Prostate gland (tissue), 2 donors: Measurements from ENCODE around the gene TNFRSF1B. TPM values are rescaled to one million over a fixed set of nuclear protein-coding genes. Genes with fewer than 3 reads are reported as not detected.

ENCODE experiments used
- DNase-seq: peaks from one replicate; pipeline ENCODE4 v3.0.0-alpha.2; 2019; ENCODE audit warnings: low spot score
- H3K27ac ChIP-seq, 2 donors: fragments of 200-600 bp; sonication (generic); 2 replicates each; pipeline ENCODE4 v1.5.1; 2017 to 2019
- H3K27me3 ChIP-seq: fragments of 200-600 bp; sonication (generic); replicated peaks from 2 replicates; pipeline ENCODE4 v1.5.1; 2019; ENCODE audit not compliant: insufficient read depth
- H3K36me3 ChIP-seq, 2 donors: fragments of 200-600 bp; sonication (generic); 1 replicate in 1 of 2; 2 replicates in 1 of 2; pipeline versions ENCODE4 v1.5.1 to v1.8.1; 2017 to 2019
- H3K4me1 ChIP-seq: fragments of 200-600 bp; sonication (generic); replicated peaks from 2 replicates; pipeline ENCODE4 v1.5.1; 2019
- H3K4me3 ChIP-seq, 2 donors: fragments of 200-600 bp; sonication (generic); 2 replicates each; pipeline ENCODE4 v1.5.1; 2017 to 2019
- H3K9me3 ChIP-seq: fragments of 200-600 bp; sonication (generic); 2 replicates; pipeline ENCODE4 v1.5.1; 2017
- CTCF ChIP-seq, 4 experiments: fragments of 200-600 bp in 2 of 4; fragments of 450-650 bp in 2 of 4; sonication (generic) in 2 of 4; IDR thresholded peaks; 1 replicate in 3 of 4; 2 replicates in 1 of 4; pipeline ENCODE4 v1.5.1; 2016 to 2019; ENCODE audit warnings: antibody characterized with exemption in 4 of 4, mild to moderate bottlenecking in 2 of 4, moderate library complexity in 2 of 4
- POLR2A ChIP-seq: fragments of 450-650 bp; IDR thresholded peaks from one replicate; pipeline ENCODE4 v1.6.1; 2016; ENCODE audit warnings: antibody characterized with exemption, mild to moderate bottlenecking
- POLR2AphosphoS5 ChIP-seq: sonication (generic); formaldehyde crosslinking; IDR thresholded peaks from one replicate; pipeline ENCODE4 v1.6.1; 2017; ENCODE audit warnings: antibody characterized with exemption
- WGBS: methylation state at CpG from one replicate; pipeline ENCODE4 v1.1.5; 2018; 5-methylcytosine and 5-hydroxymethylcytosine counted together
- intact Hi-C: fragments of 100-400 bp; cut with DNase I; formaldehyde crosslinking; loops from one replicate; pipeline ENCODE4 v1.14.2; 2022
- total RNA-seq, 2 donors: library from RNA; depleted of rRNA; stranded (reverse); fragments of >200 nt; gene quantifications; one replicate each; pipeline ENCODE4 v1.1.0, GENCODE V29; 2016

The TNFRSF1B gene
- total RNA-seq, 2 donors from 2014 or later, result 10.9 to 18.4 TPM

GRCh38 chr1:12204140-12204539 is 37.3 kb downstream of the TNFRSF1B start:
- no peak for DNase-seq
- Histone ChIP-seq H3K36me3 (no peaks in the 10 kb centered on the region), H3K27ac (no peak overlapping the region), H3K9me3 (no peaks in the 10 kb centered on the region), H3K27me3 (no peaks in the 10 kb centered on the region), H3K4me3 (no peak overlapping the region), H3K4me1 (no peaks in the 10 kb centered on the region)
- WGBS, result 84% methylated on average over 7 of the region's 7 CpGs
- intact Hi-C loops, result no loop called here
- TF ChIP-seq CTCF (IDR thresholded peaks at IDR 0.05) (no peak), POLR2A (no peak), POLR2AphosphoS5 (no peak)

GRCh38 chr1:12204754-12205658 is 38.2 kb downstream of the TNFRSF1B start:
- WGBS, result 87% methylated on average over 7 of the region's 7 CpGs
- intact Hi-C loops, result loop anchor here (5.0 kb wide), 2 partner anchors 63 to 368 kb away; no protein-coding TSS in a partner anchor
- Histone ChIP-seq H3K36me3 (no peaks in the 10 kb centered on the region), H3K4me3 (no peak overlapping the region), H3K9me3 (no peaks in the 10 kb centered on the region), H3K27me3 (no peaks in the 10 kb centered on the region), H3K4me1 (no peaks in the 10 kb centered on the region), H3K27ac (no peak overlapping the region)
- TF ChIP-seq CTCF (IDR thresholded peaks at IDR 0.05), result no peak
- no peak for TF ChIP-seq POLR2AphosphoS5
- no peak for TF ChIP-seq POLR2A
- no peak for DNase-seq

GRCh38 chr1:12206238-12206637 is 39.4 kb downstream of the TNFRSF1B start:
- TF ChIP-seq POLR2A (no peak), CTCF (IDR thresholded peaks at IDR 0.05) (no peak), POLR2AphosphoS5 (no peak)
- WGBS, result 91% methylated on average over 5 of the region's 5 CpGs
- Histone ChIP-seq H3K27ac (no peak overlapping the region), H3K4me1 (no peaks in the 10 kb centered on the region), H3K9me3 (no peaks in the 10 kb centered on the region), H3K36me3 (no peaks in the 10 kb centered on the region), H3K27me3 (no peaks in the 10 kb centered on the region), H3K4me3 (no peak overlapping the region)
- no peak for DNase-seq
- intact Hi-C loops, result loop anchor here (5.0 kb wide), 2 partner anchors 64 to 369 kb away; no protein-coding TSS in a partner anchor

GRCh38 chr1:12206792-12207424 is 40.1 kb downstream of the TNFRSF1B start:
- 80% methylated on average over 17 of the region's 17 CpGs for WGBS
- Histone ChIP-seq H3K27ac (no peak overlapping the region), H3K4me1 (no peaks in the 10 kb centered on the region), H3K27me3 (no peaks in the 10 kb centered on the region), H3K4me3 (no peak overlapping the region), H3K36me3 (no peaks in the 10 kb centered on the region), H3K9me3 (no peaks in the 10 kb centered on the region)
- intact Hi-C loops, result loop anchor here (5.0 kb wide), 2 partner anchors 65 to 370 kb away; no protein-coding TSS in a partner anchor
- no peak for TF ChIP-seq CTCF (IDR thresholded peaks at IDR 0.05)
- TF ChIP-seq POLR2AphosphoS5, result no peak
- no peak for TF ChIP-seq POLR2A
- no peak for DNase-seq
